Activated T-helper 2 cell treated with anti-CD3 and anti-CD28 coated beads, Interferon-gamma antibody, Interleukin-2, Interleukin-4, amounts not matched to agents 10 μg/mL and 5 μg/mL and 100 μg/mL, durations not matched to agents 14 hours and 24 hours and 36 hours (primary cell): Measurements from ENCODE around the gene HSFX1. TPM values are rescaled to one million over a fixed set of nuclear protein-coding genes. Genes with fewer than 3 reads are reported as not detected.

ENCODE experiments used
- total RNA-seq: library from RNA; stranded (reverse); gene quantifications from 2 replicates; pipeline ENCODE4 v1.2.3, GENCODE V29; 2022

Gene HSFX1
- total RNA-seq, 1 donor from 2014 or later = 0.57 TPM

Other genes starting within 250 kb of the HSFX1 start
- gene EOLA1, start 233.1 kb upstream of the HSFX1 start, total RNA-seq = 25.2 and 28.9 TPM in 2 replicates
- 0.27 TPM in 1 of 2 replicates, not detected in the other for gene HSFX3, start 224.1 kb upstream of the HSFX1 start, total RNA-seq
- gene MAGEA9B, start 186.6 kb upstream of the HSFX1 start, total RNA-seq = not detected in 2 replicates
- gene HSFX2, start 178.8 kb upstream of the HSFX1 start, total RNA-seq = 0.23 TPM in 1 of 2 replicates, not detected in the other
- gene TMEM185A, start 142.3 kb upstream of the HSFX1 start, total RNA-seq = 16.1 and 17.2 TPM in 2 replicates
- not detected in 2 replicates for gene MAGEA11, start 62.0 kb upstream of the HSFX1 start, total RNA-seq
- gene MAGEA9, start 7.9 kb downstream of the HSFX1 start, total RNA-seq = not detected in 2 replicates
- not detected in 2 replicates for gene MAGEA8, start 107.1 kb downstream of the HSFX1 start, total RNA-seq
- not detected in 2 replicates for gene HSFX4, start 155.5 kb downstream of the HSFX1 start, total RNA-seq
- gene EOLA2, start 164.4 kb downstream of the HSFX1 start, total RNA-seq = 45.1 and 45.2 TPM in 2 replicates